Fibroblast of lung (primary cell): ENCODE data around the gene FCER1G. TPM values are rescaled to one million over a fixed set of nuclear protein-coding genes. Genes with fewer than 3 reads are reported as not detected.
A peak's percentile ranks its signal among the peaks of the same experiment; 100 is the strongest.

Experiments used
- DNase-seq, 2 donors: peaks; one replicate each; pipeline versions ENCODE4 v3.0.0 to v3.0.0-alpha.2; 2010; ENCODE audit warnings: low read depth in 2 of 2
- H2AFZ ChIP-seq: 2 replicates; pipeline ENCODE4 v1.5.1; 2012; ENCODE audit warnings: low read length, control low read depth, inconsistent platforms
- H3K27ac ChIP-seq: 2 replicates; pipeline ENCODE4 v1.5.1; 2011; ENCODE audit warnings: low read length, control low read depth; ENCODE audit not compliant: insufficient read depth
- H3K27me3 ChIP-seq: 2 replicates; pipeline ENCODE4 v1.5.1; 2011; ENCODE audit warnings: mild to moderate bottlenecking, low read length; ENCODE audit not compliant: control insufficient read depth, insufficient read depth
- H3K36me3 ChIP-seq: 2 replicates; pipeline ENCODE4 v1.5.1; 2011; ENCODE audit warnings: low read length; ENCODE audit not compliant: control insufficient read depth, insufficient read depth
- H3K4me1 ChIP-seq: 2 replicates; pipeline ENCODE4 v1.5.1; 2011; ENCODE audit warnings: low read length; ENCODE audit not compliant: control insufficient read depth, insufficient read depth; ENCODE audit errors: extremely low read depth
- H3K4me2 ChIP-seq: 2 replicates; pipeline ENCODE4 v1.5.1; 2011; ENCODE audit warnings: low read length, control low read depth; ENCODE audit not compliant: insufficient read depth; ENCODE audit errors: extremely low read depth
- H3K4me3 ChIP-seq, 4 experiments: fragments of 200-600 bp in 1 of 4; sonication (generic) in 1 of 4; replicated peaks in 1 of 4; 2 replicates each; pipeline ENCODE4 v1.5.1; 2011 to 2016; ENCODE audit warnings: low read length in 4 of 4, low read depth in 3 of 4, mild to moderate bottlenecking in 3 of 4, control low read depth in 2 of 4, inconsistent platforms in 1 of 4, mixed read lengths in 1 of 4; ENCODE audit not compliant: insufficient read depth in 1 of 4; ENCODE audit errors: control extremely low read depth in 1 of 4
- H3K79me2 ChIP-seq: 2 replicates; pipeline ENCODE4 v1.5.1; 2012; ENCODE audit warnings: mild to moderate bottlenecking, low read length, inconsistent platforms; ENCODE audit not compliant: control insufficient read depth, insufficient read depth
- H3K9ac ChIP-seq: 2 replicates; pipeline ENCODE4 v1.5.1; 2011; ENCODE audit warnings: mild to moderate bottlenecking, low read length, control low read depth; ENCODE audit not compliant: insufficient read depth
- H3K9me3 ChIP-seq: 2 replicates; pipeline ENCODE4 v1.5.1; 2012; ENCODE audit warnings: low read depth, low read length; ENCODE audit not compliant: control insufficient read depth, insufficient read depth
- H4K20me1 ChIP-seq: 2 replicates; pipeline ENCODE4 v1.5.1; 2011; ENCODE audit warnings: low read length; ENCODE audit not compliant: control insufficient read depth, insufficient read depth; ENCODE audit errors: extremely low read depth
- CTCF ChIP-seq, 2 donors: IDR thresholded peaks in 1 of 2; conservative IDR thresholded peaks in 1 of 2; 1 replicate in 1 of 2; 2 replicates in 1 of 2; pipeline ENCODE4 v1.5.1; 2011 to 2012; ENCODE audit warnings: low read length in 2 of 2, control low read depth in 1 of 2, inconsistent platforms in 1 of 2, low read depth in 1 of 2, mild to moderate bottlenecking in 1 of 2
- EZH2 ChIP-seq: IDR thresholded peaks from 2 replicates; pipeline ENCODE4 v1.5.1; 2012; ENCODE audit warnings: low read length, control low read depth, mild to moderate bottlenecking; ENCODE audit errors: missing control alignments
- polyA plus RNA-seq, 2 donors: library from polyadenylated mRNA; depleted of rRNA in 1 of 2; stranded (reverse) in 1 of 2; unstranded in 1 of 2; fragments of >200 nt; gene quantifications; 2 replicates each; pipeline ENCODE4 v1.2.1, GENCODE V29; 2011 to 2012; ENCODE audit warnings: missing spikeins in 1 of 2
- total RNA-seq: library from RNA; depleted of rRNA; stranded (reverse); fragments of >200 nt; gene quantifications from 2 replicates; pipeline ENCODE4 v1.2.1, GENCODE V29; 2014

The FCER1G gene
- total and polyA plus RNA-seq, 2 donors (not counting 1 experiment from before 2014, with no cell fraction given), result 0.85 TPM; not detected in 1

GRCh38 chr1:161197560-161198193 lies 17.4 kb upstream of the FCER1G start:
- Histone ChIP-seq H3K4me3 (peak overlapping the region; percentile 34 to 55 (median 44)), H3K27me3 (no peaks in the 10 kb centered on the region), H3K36me3 (peaks cover 9% of the 10 kb centered on the region), H3K4me2 (peak overlapping the region; percentile 97), H3K27ac (peak overlapping the region; percentile 95), H3K9ac (peak overlapping the region; percentile 70), H3K4me1 (peaks cover 51% of the 10 kb centered on the region), H2AFZ (peak overlapping the region; percentile 58), H3K9me3 (no peaks in the 10 kb centered on the region), H3K79me2 (peaks cover 15% of the 10 kb centered on the region), H4K20me1 (no peaks in the 10 kb centered on the region)
- TF ChIP-seq EZH2, result no peak
- TF ChIP-seq CTCF (conservative IDR thresholded peaks at IDR 0.05 in 1 of 2, IDR thresholded peaks at IDR 0.05 in 1 of 2; ENCODE audit: low read depth in 1 of 2, low read length in 2 of 2), result no peak
- no peak for DNase-seq

GRCh38 chr1:161198194-161198896 lies 16.8 kb upstream of the FCER1G start:
- Histone ChIP-seq H3K27ac (peak overlapping the region; percentile 95), H3K4me2 (peak overlapping the region; percentile 97), H2AFZ (no peak overlapping the region)

More at GRCh38 chr1:161198194-161198896, 16.8 kb upstream of the FCER1G start:
- Histone ChIP-seq H4K20me1 (no peaks in the 10 kb centered on the region), H3K4me3 (peak overlapping the region; percentile 34 to 55 (median 44)), H3K4me1 (peaks cover 51% of the 10 kb centered on the region), H3K36me3 (peaks cover 7% of the 10 kb centered on the region), H3K27me3 (no peaks in the 10 kb centered on the region), H3K9ac (peak overlapping the region; percentile 70), H3K79me2 (peaks cover 22% of the 10 kb centered on the region), H3K9me3 (no peaks in the 10 kb centered on the region)
- peak in 1 of 2 donors; percentile 44 for DNase-seq
- TF ChIP-seq CTCF (conservative IDR thresholded peaks at IDR 0.05 in 1 of 2, IDR thresholded peaks at IDR 0.05 in 1 of 2; ENCODE audit: low read depth in 1 of 2, low read length in 2 of 2), result peak in 1 of 2 donors; percentile 11
- no peak for TF ChIP-seq EZH2
